Sigmoid colon (tissue), 7 donors: ENCODE results near the gene CXCL12. TPM values are rescaled to one million over a fixed set of nuclear protein-coding genes. Genes with fewer than 3 reads are reported as not detected.

Experiments used
- DNase-seq: peaks from one replicate; pipeline ENCODE4 v3.0.0-alpha.2; 2019
- H3K27ac ChIP-seq, 4 donors: fragments of 200-600 bp; sonication (generic); one replicate each; pipeline ENCODE4 v1.5.1; 2016 to 2019; ENCODE audit warnings: mild to moderate bottlenecking in 1 of 4
- H3K27me3 ChIP-seq, 3 donors: fragments of 200-600 bp; sonication (generic); one replicate each; pipeline ENCODE4 v1.5.1; 2019; ENCODE audit warnings: mild to moderate bottlenecking in 1 of 3
- H3K36me3 ChIP-seq, 4 donors: fragments of 200-600 bp; sonication (generic); one replicate each; pipeline ENCODE4 v1.5.1; 2016 to 2019
- H3K4me1 ChIP-seq, 4 donors: fragments of 200-600 bp; sonication (generic); one replicate each; pipeline ENCODE4 v1.5.1; 2017 to 2019
- H3K4me3 ChIP-seq, 4 donors: fragments of 200-600 bp; sonication (generic); one replicate each; pipeline ENCODE4 v1.5.1; 2017 to 2019; ENCODE audit warnings: mild to moderate bottlenecking in 2 of 4, moderate library complexity in 1 of 4
- H3K9me3 ChIP-seq, 4 donors: fragments of 200-600 bp in 3 of 4; sonication (generic) in 3 of 4; one replicate each; pipeline versions ENCODE4 v1.5.1 to v1.6.1; 2013 to 2019
- EP300 ChIP-seq, 4 donors: sonication (generic); formaldehyde crosslinking; IDR thresholded peaks; one replicate each; pipeline ENCODE4 v1.6.1; 2017; ENCODE audit warnings: antibody characterized with exemption in 4 of 4
- POLR2A ChIP-seq, 2 donors: fragments of 450-650 bp; IDR thresholded peaks; one replicate each; pipeline ENCODE4 v1.6.1; 2016; ENCODE audit warnings: antibody characterized with exemption in 2 of 2, mild to moderate bottlenecking in 2 of 2, moderate library complexity in 2 of 2
- POLR2AphosphoS5 ChIP-seq, 4 donors: sonication (generic); formaldehyde crosslinking; IDR thresholded peaks; one replicate each; pipeline ENCODE4 v1.6.1; 2017; ENCODE audit warnings: antibody characterized with exemption in 4 of 4
- WGBS, 2 donors: extraction: QIAGEN DNeasy Blood & Tissue Kit; methylation state at CpG; one replicate each; pipeline ENCODE4 v1.1.7; 2013; 5-methylcytosine and 5-hydroxymethylcytosine counted together
- intact Hi-C: fragments of 100-400 bp; cut with DNase I; formaldehyde crosslinking; loops from one replicate; pipeline ENCODE4 v1.15.1; 2023
- polyA plus RNA-seq, 3 donors: library from polyadenylated mRNA; stranded (reverse); fragments of 200-250 nt; gene quantifications; one replicate each; pipeline ENCODE4 v1.2.3, GENCODE V29; 2013
- total RNA-seq, 4 donors: library from RNA; depleted of rRNA; stranded (reverse); fragments of >200 nt; gene quantifications; one replicate each; pipeline ENCODE4 v1.1.0, GENCODE V29; 2016
- TF ChIP-seq, protein P1 (sequence below), 4 experiments: fragments of 450-650 bp in 3 of 4; fragments of 200-600 bp in 1 of 4; IDR thresholded peaks; one replicate each; pipeline ENCODE4 v1.5.1; 2016 to 2019; ENCODE audit warnings: antibody characterized with exemption in 4 of 4, mild to moderate bottlenecking in 3 of 4, moderate library complexity in 2 of 4
- donor health status: healthy with polysubstance abuse.
- donor health status: Bipolar disorder and iron deficiency.
- donor health status: healthy.

CXCL12 gene
- total and polyA plus RNA-seq, 7 donors: 13.6 to 111 (median 72.1) TPM

DNA sequence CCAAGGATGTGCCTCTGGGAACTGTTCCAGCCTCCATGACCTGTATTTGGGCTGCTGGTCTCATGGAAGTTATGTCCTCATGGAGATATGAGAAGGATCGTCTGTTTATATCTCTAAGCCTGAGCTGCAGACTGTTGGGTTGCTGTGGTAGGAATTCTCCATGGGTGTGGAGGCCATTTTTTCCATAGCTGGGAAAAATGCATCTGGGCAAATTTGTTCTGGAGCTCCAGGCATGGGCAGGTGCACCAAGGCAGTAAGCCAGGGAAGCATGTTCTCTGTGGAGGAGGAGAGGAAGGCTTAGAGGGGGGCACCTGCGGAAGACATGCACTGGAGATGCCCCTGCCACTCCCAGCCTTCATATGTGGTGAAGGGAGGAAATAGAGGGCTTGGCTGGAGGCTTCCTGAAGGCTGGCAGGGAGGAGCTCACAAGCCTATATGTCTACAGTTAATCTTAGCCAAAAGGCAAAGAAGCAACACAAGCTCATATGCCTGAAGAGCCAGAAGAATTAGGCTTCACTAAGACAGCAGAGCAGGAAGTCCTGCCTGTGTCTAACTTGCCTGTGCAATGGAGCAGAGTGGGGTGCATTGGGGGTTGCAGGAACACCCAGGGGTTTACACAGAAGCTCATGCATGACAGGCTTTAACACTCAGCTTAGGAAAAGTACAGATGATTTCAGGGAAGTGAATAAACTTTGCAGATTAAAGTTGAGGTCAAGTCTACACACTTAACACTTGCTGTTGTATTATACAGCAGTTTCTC, 35.1 kb upstream of the CXCL12 start:
- TF ChIP-seq POLR2A (IDR thresholded peaks at IDR 0.05) (no peak), POLR2AphosphoS5 (IDR thresholded peaks at IDR 0.05) (no peak), EP300 (IDR thresholded peaks at IDR 0.05) (no peak)
- TF ChIP-seq, protein P1, sequence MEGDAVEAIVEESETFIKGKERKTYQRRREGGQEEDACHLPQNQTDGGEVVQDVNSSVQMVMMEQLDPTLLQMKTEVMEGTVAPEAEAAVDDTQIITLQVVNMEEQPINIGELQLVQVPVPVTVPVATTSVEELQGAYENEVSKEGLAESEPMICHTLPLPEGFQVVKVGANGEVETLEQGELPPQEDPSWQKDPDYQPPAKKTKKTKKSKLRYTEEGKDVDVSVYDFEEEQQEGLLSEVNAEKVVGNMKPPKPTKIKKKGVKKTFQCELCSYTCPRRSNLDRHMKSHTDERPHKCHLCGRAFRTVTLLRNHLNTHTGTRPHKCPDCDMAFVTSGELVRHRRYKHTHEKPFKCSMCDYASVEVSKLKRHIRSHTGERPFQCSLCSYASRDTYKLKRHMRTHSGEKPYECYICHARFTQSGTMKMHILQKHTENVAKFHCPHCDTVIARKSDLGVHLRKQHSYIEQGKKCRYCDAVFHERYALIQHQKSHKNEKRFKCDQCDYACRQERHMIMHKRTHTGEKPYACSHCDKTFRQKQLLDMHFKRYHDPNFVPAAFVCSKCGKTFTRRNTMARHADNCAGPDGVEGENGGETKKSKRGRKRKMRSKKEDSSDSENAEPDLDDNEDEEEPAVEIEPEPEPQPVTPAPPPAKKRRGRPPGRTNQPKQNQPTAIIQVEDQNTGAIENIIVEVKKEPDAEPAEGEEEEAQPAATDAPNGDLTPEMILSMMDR (IDR thresholded peaks at IDR 0.05): no peak
- Histone ChIP-seq H3K36me3 (no peaks in the 10 kb centered on the region), H3K27ac (no peak overlapping the region), H3K4me3 (no peak overlapping the region), H3K4me1 (peaks cover 0 to 4% (median 0%) of the 10 kb centered on the region in 4 donors), H3K9me3 (peaks cover 0 to 1% (median 0%) of the 10 kb centered on the region in 4 donors), H3K27me3 (no peaks in the 10 kb centered on the region)
- 68 to 83% methylated on average over 2 of the region's 2 CpGs for WGBS, 2 donors
- intact Hi-C loops: no loop called here
- no peak for DNase-seq

DNA sequence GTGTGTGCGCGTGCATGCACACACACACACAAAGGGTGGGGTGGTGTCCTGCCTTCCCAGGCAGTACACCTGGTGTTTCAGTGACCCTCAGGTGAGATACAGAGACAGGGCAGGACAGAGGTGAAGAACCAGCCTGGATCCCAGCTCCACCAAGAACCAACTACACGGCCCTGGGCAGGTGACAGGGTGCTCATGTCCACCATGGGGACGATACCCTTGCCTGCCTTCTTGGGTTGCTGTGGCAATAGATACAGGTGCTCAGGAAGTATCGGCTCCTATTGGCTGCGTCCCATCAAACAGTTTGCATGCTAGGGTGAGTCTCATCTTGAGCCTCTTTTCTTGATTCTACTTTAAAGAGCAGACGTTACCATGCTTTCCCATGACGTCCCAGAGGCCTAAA, 33.7 kb upstream of the CXCL12 start:
- TF ChIP-seq, protein P1 (IDR thresholded peaks at IDR 0.05): no peak
- TF ChIP-seq POLR2A (IDR thresholded peaks at IDR 0.05): no peak
- no peak for TF ChIP-seq POLR2AphosphoS5 (IDR thresholded peaks at IDR 0.05)
- no peak for TF ChIP-seq EP300 (IDR thresholded peaks at IDR 0.05)
- no peaks in the 10 kb centered on the region for H3K27me3 ChIP-seq
- intact Hi-C loops: no loop called here
- DNase-seq: no peak
- no peak overlapping the region for H3K27ac ChIP-seq
- H3K9me3 ChIP-seq: peaks cover 0 to 3% (median 0%) of the 10 kb centered on the region in 4 donors
- peaks cover 0 to 4% (median 0%) of the 10 kb centered on the region in 4 donors for H3K4me1 ChIP-seq
- no peak overlapping the region for H3K4me3 ChIP-seq
- no peaks in the 10 kb centered on the region for H3K36me3 ChIP-seq
- WGBS, 2 donors: 93% methylated on average over 8 of the region's 8 CpGs

- TF ChIP-seq POLR2AphosphoS5 (IDR thresholded peaks at IDR 0.05) (no peak), EP300 (IDR thresholded peaks at IDR 0.05) (no peak), POLR2A (IDR thresholded peaks at IDR 0.05) (no peak)
- TF ChIP-seq, protein P1 (IDR thresholded peaks at IDR 0.05): no peak
- Histone ChIP-seq H3K36me3 (no peaks in the 10 kb centered on the region), H3K9me3 (peaks cover 0 to 3% (median 0%) of the 10 kb centered on the region in 4 donors), H3K27ac (no peak overlapping the region), H3K27me3 (no peaks in the 10 kb centered on the region), H3K4me3 (no peak overlapping the region), H3K4me1 (peaks cover 0 to 4% (median 0%) of the 10 kb centered on the region in 4 donors)
- WGBS, 2 donors: 93 to 95% methylated on average over 4 of the region's 4 CpGs
- intact Hi-C loops: no loop called here
- DNase-seq: no peak
These were observed 32.9 kb upstream of the CXCL12 start for GRCh38 chr10:44417761-44418160.

DNA sequence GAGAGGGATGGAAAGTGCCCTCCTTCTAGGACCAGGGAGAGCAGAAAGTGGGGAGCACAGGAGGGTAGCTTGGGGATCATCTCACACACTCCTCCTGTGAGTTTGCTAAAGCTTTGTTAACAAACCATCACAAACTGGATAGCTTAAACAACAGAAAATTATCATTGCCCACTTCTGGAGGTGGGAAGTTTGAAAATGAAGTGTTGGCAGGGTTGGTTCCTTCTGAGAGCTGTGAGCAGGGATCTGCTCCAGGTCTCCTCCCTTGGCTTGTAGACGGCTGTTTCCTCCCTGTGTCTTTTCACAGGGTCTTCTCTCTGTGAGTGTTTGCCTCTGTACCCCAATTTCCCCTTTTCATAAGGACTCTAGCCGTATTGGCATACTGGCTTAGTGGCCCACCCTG, 32.0 kb upstream of the CXCL12 start:
- TF ChIP-seq, protein P1 (IDR thresholded peaks at IDR 0.05): no peak
- TF ChIP-seq POLR2A (IDR thresholded peaks at IDR 0.05) (no peak), EP300 (IDR thresholded peaks at IDR 0.05) (no peak), POLR2AphosphoS5 (IDR thresholded peaks at IDR 0.05) (no peak)
- Histone ChIP-seq H3K27me3 (no peaks in the 10 kb centered on the region), H3K27ac (peak overlapping the region in 3 of 4 donors; percentile 15 to 34 (median 33)), H3K36me3 (no peaks in the 10 kb centered on the region), H3K4me1 (peaks cover 0 to 4% (median 0%) of the 10 kb centered on the region in 4 donors), H3K9me3 (peaks cover 0 to 3% (median 0%) of the 10 kb centered on the region in 4 donors), H3K4me3 (no peak overlapping the region)
- 65 to 78% methylated on average over 2 of the region's 2 CpGs for WGBS, 2 donors
- DNase-seq: peak; percentile 59
- intact Hi-C loops: no loop called here
